SU-DHL-6 (cell line): ENCODE data around the gene RND2.

ENCODE experiments used
- CTCF ChIP-seq: fragments of 200-600 bp; sonication (generic); IDR thresholded peaks from one replicate; pipeline ENCODE4 v1.5.1; 2017; ENCODE audit warnings: antibody characterized with exemption, mild to moderate bottlenecking, low read length, moderate library complexity; ENCODE audit not compliant: insufficient read depth, poor library complexity, severe bottlenecking
- EZH2phosphoT487 ChIP-seq: fragments of 200-600 bp; sonication (generic), shearing (Covaris generic); conservative IDR thresholded peaks from 2 replicates; pipeline ENCODE4 v1.6.1; 2018; ENCODE audit warnings: mild to moderate bottlenecking, antibody characterized with exemption, low read length, moderate library complexity, mixed read lengths

DNA sequence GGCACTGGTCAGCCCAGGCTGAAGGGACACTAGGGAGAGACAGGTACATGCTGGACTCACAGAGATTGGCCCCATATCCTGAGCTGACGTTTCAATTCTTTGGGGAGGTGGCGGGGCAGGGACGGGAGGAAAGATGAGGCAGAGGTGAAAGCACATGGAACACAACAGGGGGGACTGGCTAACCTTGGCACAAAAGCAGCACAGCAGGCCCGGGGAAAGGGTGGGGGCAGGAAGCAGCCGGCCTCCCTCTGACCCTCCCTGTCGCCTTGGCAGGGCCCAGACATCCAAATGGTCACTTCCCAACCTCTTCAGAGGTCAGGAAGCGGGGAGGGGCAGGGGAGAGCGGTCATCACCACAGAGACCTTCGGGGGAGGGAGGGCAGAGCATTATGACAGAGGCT is 9.5 kb upstream of the RND2 start:
- TF ChIP-seq CTCF (no peak), EZH2phosphoT487 (no peak)
